K562 (cell line): ENCODE data around the gene TRDMT1. TPM values are rescaled to one million over a fixed set of nuclear protein-coding genes. Genes with fewer than 3 reads are reported as not detected.

ENCODE experiments used
- BDP1 ChIP-seq: IDR thresholded peaks from 3 replicates; pipeline ENCODE4 v1.6.1; 2011; ENCODE audit not compliant: insufficient read length, insufficient read depth
- BRF1 ChIP-seq: IDR thresholded peaks from 3 replicates; pipeline ENCODE4 v1.6.1; 2011; ENCODE audit warnings: borderline replicate concordance, mild to moderate bottlenecking; ENCODE audit not compliant: insufficient read length; ENCODE audit errors: extremely low read depth
- CBX5 ChIP-seq: IDR thresholded peaks from 2 replicates; pipeline ENCODE4 v1.6.1; 2014; ENCODE audit warnings: low read depth, borderline replicate concordance
- CXXC5 ChIP-seq: fragments of 250-450 bp; sonication (Bioruptor Pico); IDR thresholded peaks from 2 replicates; pipeline ENCODE4 v1.8.0; 2022; ENCODE audit warnings: inconsistent platforms, mild to moderate bottlenecking, moderate library complexity
- DMBX1 ChIP-seq: fragments of 250-450 bp; sonication (Bioruptor Pico); IDR thresholded peaks from 2 replicates; pipeline ENCODE4 v1.8.0; 2022; ENCODE audit warnings: inconsistent platforms, mild to moderate bottlenecking, moderate library complexity, borderline replicate concordance
- ELF1 ChIP-seq: fragments of 200-800 bp; sonication (Bioruptor generic); IDR thresholded peaks from 2 replicates; pipeline ENCODE4 v1.6.1; 2016; ENCODE audit warnings: missing genetic modification characterization, missing compliant biosample characterization
- ERF ChIP-seq: fragments of 450-650 bp; formaldehyde crosslinking; IDR thresholded peaks from 2 replicates; pipeline ENCODE4 v1.4.0; 2020; ENCODE audit warnings: mild to moderate bottlenecking, mixed read lengths
- FOXP1 ChIP-seq: sonication (generic); formaldehyde crosslinking; IDR thresholded peaks from 2 replicates; pipeline ENCODE4 v1.8.0; 2022; ENCODE audit warnings: mild to moderate bottlenecking, missing genetic modification reagents
- GABPB2 ChIP-seq: fragments of 250-450 bp; sonication (Bioruptor Pico); conservative IDR thresholded peaks from 2 replicates; pipeline ENCODE4 v1.5.1; 2021; ENCODE audit warnings: mild to moderate bottlenecking
- GTF2A2 ChIP-seq: IDR thresholded peaks from 2 replicates; pipeline ENCODE4 v1.6.1; 2016; ENCODE audit warnings: mild to moderate bottlenecking, missing genetic modification characterization, missing compliant biosample characterization
- LEF1 ChIP-seq: fragments of 450-650 bp; IDR thresholded peaks from 2 replicates; pipeline ENCODE4 v1.6.1; 2016; ENCODE audit warnings: mild to moderate bottlenecking
- MCM3 ChIP-seq: fragments of 450-650 bp; IDR thresholded peaks from 2 replicates; pipeline ENCODE4 v1.6.1; 2016
- MECOM ChIP-seq: fragments of 250-450 bp; sonication (Bioruptor Pico); IDR thresholded peaks from 2 replicates; pipeline ENCODE4 v1.8.0; 2022; ENCODE audit warnings: inconsistent platforms
- NEUROD1 ChIP-seq: fragments of 150-350 bp; IDR thresholded peaks from 2 replicates; pipeline ENCODE4 v1.6.1; 2014; ENCODE audit warnings: borderline replicate concordance, low read length, low read depth; ENCODE audit not compliant: partially characterized antibody
- NFE2L1 ChIP-seq: fragments of 450-650 bp; IDR thresholded peaks from 2 replicates; pipeline ENCODE4 v1.6.1; 2016; ENCODE audit warnings: missing genetic modification characterization, low read depth, mild to moderate bottlenecking, missing compliant biosample characterization, moderate library complexity, borderline replicate concordance
- NFIX ChIP-seq: fragments of 250-450 bp; sonication (Bioruptor Pico); IDR thresholded peaks from 2 replicates; pipeline ENCODE4 v1.4.0; 2020; ENCODE audit warnings: low read depth, mild to moderate bottlenecking, moderate library complexity
- NRF1 ChIP-seq, 2 experiments: fragments of 450-650 bp; IDR thresholded peaks in 1 of 2; conservative IDR thresholded peaks in 1 of 2; 2 replicates each; pipeline ENCODE4 v1.6.1; 2014; ENCODE audit warnings: mild to moderate bottlenecking in 2 of 2
- POLR3A ChIP-seq: IDR thresholded peaks from 2 replicates; pipeline ENCODE4 v1.6.1; 2011; ENCODE audit warnings: borderline replicate concordance, mild to moderate bottlenecking, moderate library complexity; ENCODE audit not compliant: insufficient read length, insufficient read depth; ENCODE audit errors: extremely low read depth
- RBM34 ChIP-seq: fragments of 200-400 bp; formaldehyde crosslinking; IDR thresholded peaks from 2 replicates; pipeline ENCODE4 v1.6.1; 2018; ENCODE audit warnings: low read length, borderline replicate concordance; ENCODE audit not compliant: insufficient read depth
- TAF15 ChIP-seq: fragments of 200-400 bp; formaldehyde crosslinking; IDR thresholded peaks from 2 replicates; pipeline ENCODE4 v1.6.1; 2017; ENCODE audit warnings: mild to moderate bottlenecking, low read depth, low read length, moderate library complexity
- VEZF1 ChIP-seq: fragments of 200-800 bp; sonication (Bioruptor generic); IDR thresholded peaks from 2 replicates; pipeline ENCODE4 v1.6.1; 2017; ENCODE audit warnings: missing genetic modification characterization, missing compliant biosample characterization
- ZFPM2 ChIP-seq: fragments of 250-450 bp; sonication (Bioruptor Pico); IDR thresholded peaks from 2 replicates; pipeline ENCODE4 v1.5.1; 2022; ENCODE audit warnings: mild to moderate bottlenecking
- ZFX ChIP-seq: sonication (generic); formaldehyde crosslinking; IDR thresholded peaks from 2 replicates; pipeline ENCODE4 v1.8.0; 2022; ENCODE audit warnings: mild to moderate bottlenecking, missing genetic modification reagents, moderate library complexity
- ZNF24 ChIP-seq: fragments of 450-650 bp; IDR thresholded peaks from 2 replicates; pipeline ENCODE4 v1.6.1; 2016
- ZNF436 ChIP-seq: fragments of 250-450, 450-650 bp; sonication (Bioruptor Pico); formaldehyde crosslinking; IDR thresholded peaks from 2 replicates; pipeline ENCODE4 v1.7.0; 2020; ENCODE audit warnings: mild to moderate bottlenecking
- polyA plus RNA-seq, 8 experiments: library from polyadenylated mRNA; depleted of rRNA in 4 of 8; stranded (reverse) in 5 of 8; unstranded in 3 of 8; fragments of >200 nt; fragmentation: Nextera tagmentation in 2 of 8; fragmentation: Illumina TruSeq in 1 of 8; extraction: Ambion mirVana in 2 of 8; extraction: Trizol in 1 of 8; gene quantifications; 2 replicates each; pipeline versions ENCODE4 v1.2.1 to v1.2.3, GENCODE V29; 2011 to 2014; ENCODE audit warnings: inconsistent platforms in 1 of 8, missing spikeins in 1 of 8
- total RNA-seq, 7 experiments: library from RNA; depleted of rRNA in 6 of 7; stranded (reverse); fragments of >200 nt in 6 of 7; fragmentation: Illumina TruSeq in 2 of 7; extraction: Trizol in 2 of 7; gene quantifications; 2 replicates each; pipeline versions ENCODE4 v1.2.1 to v1.2.3, GENCODE V29; 2011 to 2021; ENCODE audit warnings: low replicate concordance in 1 of 7
- TF ChIP-seq, protein P1 (sequence below): fragments of 450-650 bp; IDR thresholded peaks from 2 replicates; pipeline ENCODE4 v1.6.1; 2017; ENCODE audit warnings: mild to moderate bottlenecking, moderate library complexity
- TF ChIP-seq, protein P2 (sequence below): fragments of 450-650 bp; formaldehyde crosslinking; conservative IDR thresholded peaks from 2 replicates; pipeline ENCODE4 v1.4.0; 2022; ENCODE audit warnings: mild to moderate bottlenecking, missing genetic modification characterization

Gene TRDMT1
- total and polyA plus RNA-seq, 9 of the 15 experiments (the other 6 are each of a cell fraction or from before 2014, with no cell fraction given), result 5.4 to 12.6 (median 9.3) TPM

DNA sequence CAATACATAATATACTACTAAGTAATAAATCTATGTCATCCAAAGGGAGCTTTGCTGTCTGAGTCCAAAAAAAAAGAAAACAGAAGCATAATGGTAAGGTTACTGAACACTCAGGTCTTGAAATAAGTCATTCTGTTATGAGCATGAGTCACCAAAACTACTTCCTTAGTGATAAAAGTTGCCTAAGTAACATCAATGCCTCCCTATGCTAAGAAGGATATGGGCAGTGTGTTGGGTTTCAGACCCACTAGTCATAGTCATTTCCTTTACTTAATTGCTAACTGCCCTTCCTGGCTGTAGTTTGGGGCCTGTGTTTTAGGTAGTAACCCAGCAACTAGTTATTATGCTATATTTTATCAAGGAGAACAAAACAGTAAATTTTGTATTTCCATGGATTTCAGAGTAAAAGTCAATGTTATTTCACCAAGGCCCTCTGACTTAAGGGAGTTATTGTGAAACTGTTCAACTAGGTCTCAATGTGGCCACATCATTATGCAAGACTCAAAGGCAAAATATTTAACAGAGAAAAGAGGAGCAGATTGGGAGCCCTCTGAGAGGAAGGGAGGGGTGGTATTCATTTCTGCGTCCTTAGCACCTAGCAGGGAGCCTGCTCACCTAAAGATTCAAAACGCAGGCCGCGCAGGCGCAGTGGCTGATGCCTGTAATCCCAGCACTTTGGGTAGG, 14.9 kb upstream of the TRDMT1 start (continued):
- TF ChIP-seq VEZF1 (CRISPR knock-in tag) (peak; percentile 19; the same call in 1 of the 2 replicates), DMBX1 (CRISPR knock-in tag) (no peak; the same call in 1 of the 2 replicates), CXXC5 (CRISPR knock-in tag) (peak; percentile 44), MECOM (CRISPR knock-in tag) (0 out of 2 replicates have a peak, but pooled peaks have one; percentile 18), ZNF24 (no peak), ERF (CRISPR knock-in tag) (no peak), MCM3 (no peak), ZFX (CRISPR knock-in tag) (peak; percentile 59), NFIX (CRISPR knock-in tag) (no peak), POLR3A (no peak), FOXP1 (CRISPR knock-in tag) (no peak), TAF15 (no peak), NEUROD1 (peak; percentile 77), ZFPM2 (CRISPR knock-in tag) (no peak), RBM34 (no peak), ELF1 (tag) (peak; percentile 75), GABPB2 (CRISPR knock-in tag) (no peak), BDP1 (no peak), GTF2A2 (tag) (0 out of 2 replicates have a peak, but pooled peaks have one; percentile 39), LEF1 (peak; percentile 72), CBX5 (no peak), BRF1 (no peak), NFE2L1 (tag) (no peak), ZNF436 (no peak), NRF1 (conservative IDR thresholded peaks at IDR 0.05 in 1 of 2, IDR thresholded peaks at IDR 0.05 in 1 of 2) (peak in 1 of 2 experiments; percentile 24; a peak in 2 of 4 replicates)
- TF ChIP-seq, protein P1, sequence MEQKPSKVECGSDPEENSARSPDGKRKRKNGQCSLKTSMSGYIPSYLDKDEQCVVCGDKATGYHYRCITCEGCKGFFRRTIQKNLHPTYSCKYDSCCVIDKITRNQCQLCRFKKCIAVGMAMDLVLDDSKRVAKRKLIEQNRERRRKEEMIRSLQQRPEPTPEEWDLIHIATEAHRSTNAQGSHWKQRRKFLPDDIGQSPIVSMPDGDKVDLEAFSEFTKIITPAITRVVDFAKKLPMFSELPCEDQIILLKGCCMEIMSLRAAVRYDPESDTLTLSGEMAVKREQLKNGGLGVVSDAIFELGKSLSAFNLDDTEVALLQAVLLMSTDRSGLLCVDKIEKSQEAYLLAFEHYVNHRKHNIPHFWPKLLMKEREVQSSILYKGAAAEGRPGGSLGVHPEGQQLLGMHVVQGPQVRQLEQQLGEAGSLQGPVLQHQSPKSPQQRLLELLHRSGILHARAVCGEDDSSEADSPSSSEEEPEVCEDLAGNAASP, result no peak
- TF ChIP-seq, protein P2, sequence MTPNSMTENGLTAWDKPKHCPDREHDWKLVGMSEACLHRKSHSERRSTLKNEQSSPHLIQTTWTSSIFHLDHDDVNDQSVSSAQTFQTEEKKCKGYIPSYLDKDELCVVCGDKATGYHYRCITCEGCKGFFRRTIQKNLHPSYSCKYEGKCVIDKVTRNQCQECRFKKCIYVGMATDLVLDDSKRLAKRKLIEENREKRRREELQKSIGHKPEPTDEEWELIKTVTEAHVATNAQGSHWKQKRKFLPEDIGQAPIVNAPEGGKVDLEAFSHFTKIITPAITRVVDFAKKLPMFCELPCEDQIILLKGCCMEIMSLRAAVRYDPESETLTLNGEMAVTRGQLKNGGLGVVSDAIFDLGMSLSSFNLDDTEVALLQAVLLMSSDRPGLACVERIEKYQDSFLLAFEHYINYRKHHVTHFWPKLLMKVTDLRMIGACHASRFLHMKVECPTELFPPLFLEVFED (CRISPR knock-in tag), result no peak
